Renal pelvis (tissue), 4 donors: ENCODE data around the gene COPS7A. TPM values are rescaled to one million over a fixed set of nuclear protein-coding genes. Genes with fewer than 3 reads are reported as not detected.
"Not testable (repeated sequence)": the region's sequence is repeated elsewhere in the genome, so short reads cannot be mapped to it uniquely, and the experiment has no call there.

Source experiments
- DNase-seq: peaks from one replicate; pipeline ENCODE4 v3.0.0-alpha.2; 2013
- polyA plus RNA-seq, 3 donors: library from polyadenylated mRNA; unstranded; fragments of 120-200 nt; gene quantifications; one replicate each; pipeline ENCODE4 v1.2.1, GENCODE V29; 2013; ENCODE audit not compliant: insufficient read length in 3 of 3

COPS7A gene
- polyA plus RNA-seq, 3 donors: 68.4 to 70.3 (median 69.4) TPM

GRCh38 chr12:6698352-6699046 is 25.3 kb upstream of the COPS7A start:
- DNase-seq: no peak

- DNase-seq: peak; percentile 20
Measured at GRCh38 chr12:6699259-6699988, 24.4 kb upstream of the COPS7A start.

GRCh38 chr12:6699989-6700645 is 23.7 kb upstream of the COPS7A start:
- no peak for DNase-seq

GRCh38 chr12:6700646-6701051 is 23.2 kb upstream of the COPS7A start, which contains the start of gene PIANP:
PIANP (minus strand) TSS chr12:6700815; CDS start chr12:6698061, 2,754 bp downstream.
- peak; percentile 75 for DNase-seq

- no peak for DNase-seq
Measured at GRCh38 chr12:6701078-6701768, 22.6 kb upstream of the COPS7A start.

- no peak for DNase-seq
Measured at GRCh38 chr12:6703631-6704030, 20.2 kb upstream of the COPS7A start.

GRCh38 chr12:6708351-6708750 is 15.5 kb upstream of the COPS7A start:
- not testable (repeated sequence) for DNase-seq

GRCh38 chr12:6708960-6709394 is 14.9 kb upstream of the COPS7A start:
- no peak for DNase-seq

GRCh38 chr12:6716031-6716873 is 7.6 kb upstream of the COPS7A start:
- DNase-seq: not testable (repeated sequence)

- DNase-seq: no peak
Measured at GRCh38 chr12:6716874-6717437, 6.9 kb upstream of the COPS7A start.

GRCh38 chr12:6722863-6723262 is 983 bp upstream of the COPS7A start:
- DNase-seq: no peak

GRCh38 chr12:6724409-6724797 is 557 bp downstream of the COPS7A start:
- peak; percentile 10 for DNase-seq

- DNase-seq: no peak
Measured at GRCh38 chr12:6725350-6725749, 1.5 kb downstream of the COPS7A start.

- no peak for DNase-seq
Measured at GRCh38 chr12:6729186-6729585, 5.3 kb downstream of the COPS7A start.

GRCh38 chr12:6730169-6730568 is 6.3 kb downstream of the COPS7A start:
- no peak for DNase-seq

- no peak for DNase-seq
Measured at GRCh38 chr12:6734506-6735387, 10.9 kb downstream of the COPS7A start.

GRCh38 chr12:6735448-6736191 is 11.8 kb downstream of the COPS7A start:
- DNase-seq: peak; percentile 57

- no peak for DNase-seq
Measured at GRCh38 chr12:6736754-6737153, 12.9 kb downstream of the COPS7A start.

GRCh38 chr12:6742080-6742479 is 18.2 kb downstream of the COPS7A start:
- DNase-seq: not testable (repeated sequence)
